DOHH2 (cell line): ENCODE data around the gene EIF5A.

Source experiments
- H3F3A ChIP-seq: fragments of 200-600 bp; sonication (generic), shearing (Covaris generic); 2 replicates; pipeline ENCODE4 v1.6.0; 2016; ENCODE audit warnings: antibody characterized with exemption, mild to moderate bottlenecking; ENCODE audit not compliant: control insufficient read depth, insufficient read depth
- H3K27ac ChIP-seq: fragments of 200-600 bp; sonication (generic); 2 replicates; pipeline ENCODE4 v1.5.1; 2014; ENCODE audit warnings: low read depth, mild to moderate bottlenecking, low read length, moderate library complexity
- H3K27me3 ChIP-seq: fragments of 200-600 bp; sonication (generic); 2 replicates; pipeline ENCODE4 v1.6.1; 2014; ENCODE audit warnings: mild to moderate bottlenecking, low read length, mixed read lengths; ENCODE audit not compliant: control insufficient read depth
- H3K36me3 ChIP-seq: fragments of 200-600 bp; sonication (generic); 2 replicates; pipeline ENCODE4 v1.6.1; 2014; ENCODE audit warnings: mild to moderate bottlenecking, low read length, moderate library complexity, mixed read lengths; ENCODE audit not compliant: control insufficient read depth
- H3K4me1 ChIP-seq: fragments of 200-600 bp; sonication (generic); 2 replicates; pipeline ENCODE4 v1.6.1; 2014; ENCODE audit warnings: mild to moderate bottlenecking, low read length, mixed read lengths; ENCODE audit not compliant: control insufficient read depth
- H3K4me2 ChIP-seq: fragments of 200-600 bp; sonication (generic); 2 replicates; pipeline ENCODE4 v1.6.0; 2014; ENCODE audit warnings: mild to moderate bottlenecking, low read length, moderate library complexity
- H3K4me3 ChIP-seq: fragments of 200-600 bp; sonication (generic); 2 replicates; pipeline ENCODE4 v1.5.1; 2014; ENCODE audit warnings: mild to moderate bottlenecking, low read length, mixed read lengths
- H3K79me2 ChIP-seq: fragments of 200-600 bp; sonication (generic); 2 replicates; pipeline ENCODE4 v1.6.1; 2014; ENCODE audit warnings: mild to moderate bottlenecking, low read length, mixed read lengths; ENCODE audit not compliant: control insufficient read depth
- H3K9me2 ChIP-seq: fragments of 200-600 bp; sonication (generic); replicated peaks from 2 replicates; pipeline ENCODE4 v1.6.1; 2014; ENCODE audit warnings: mild to moderate bottlenecking, low read length, mixed read lengths; ENCODE audit not compliant: control insufficient read depth
- H3K9me3 ChIP-seq: fragments of 200-600 bp; sonication (generic); 2 replicates; pipeline ENCODE4 v1.6.1; 2014; ENCODE audit warnings: antibody characterized with exemption, low read length, mixed read lengths; ENCODE audit not compliant: control insufficient read depth, insufficient read depth
- H4K20me1 ChIP-seq: fragments of 200-600 bp; sonication (generic); 2 replicates; pipeline ENCODE4 v1.6.0; 2014; ENCODE audit warnings: low read depth, mild to moderate bottlenecking, antibody characterized with exemption, low read length, moderate library complexity; ENCODE audit not compliant: control insufficient read depth, insufficient read depth
- EZH2phosphoT487 ChIP-seq: fragments of 200-600 bp; sonication (generic); IDR thresholded peaks from 2 replicates; pipeline ENCODE4 v1.6.1; 2017; ENCODE audit warnings: borderline replicate concordance, mild to moderate bottlenecking, antibody characterized with exemption, low read length, moderate library complexity, mixed read lengths
- TF ChIP-seq, protein P1 (sequence below): fragments of 200-600 bp; sonication (generic); IDR thresholded peaks from one replicate; pipeline ENCODE4 v1.5.1; 2014; ENCODE audit warnings: antibody characterized with exemption, mild to moderate bottlenecking, low read depth, low read length; ENCODE audit not compliant: poor library complexity, severe bottlenecking

Gene EIF5A

DNA sequence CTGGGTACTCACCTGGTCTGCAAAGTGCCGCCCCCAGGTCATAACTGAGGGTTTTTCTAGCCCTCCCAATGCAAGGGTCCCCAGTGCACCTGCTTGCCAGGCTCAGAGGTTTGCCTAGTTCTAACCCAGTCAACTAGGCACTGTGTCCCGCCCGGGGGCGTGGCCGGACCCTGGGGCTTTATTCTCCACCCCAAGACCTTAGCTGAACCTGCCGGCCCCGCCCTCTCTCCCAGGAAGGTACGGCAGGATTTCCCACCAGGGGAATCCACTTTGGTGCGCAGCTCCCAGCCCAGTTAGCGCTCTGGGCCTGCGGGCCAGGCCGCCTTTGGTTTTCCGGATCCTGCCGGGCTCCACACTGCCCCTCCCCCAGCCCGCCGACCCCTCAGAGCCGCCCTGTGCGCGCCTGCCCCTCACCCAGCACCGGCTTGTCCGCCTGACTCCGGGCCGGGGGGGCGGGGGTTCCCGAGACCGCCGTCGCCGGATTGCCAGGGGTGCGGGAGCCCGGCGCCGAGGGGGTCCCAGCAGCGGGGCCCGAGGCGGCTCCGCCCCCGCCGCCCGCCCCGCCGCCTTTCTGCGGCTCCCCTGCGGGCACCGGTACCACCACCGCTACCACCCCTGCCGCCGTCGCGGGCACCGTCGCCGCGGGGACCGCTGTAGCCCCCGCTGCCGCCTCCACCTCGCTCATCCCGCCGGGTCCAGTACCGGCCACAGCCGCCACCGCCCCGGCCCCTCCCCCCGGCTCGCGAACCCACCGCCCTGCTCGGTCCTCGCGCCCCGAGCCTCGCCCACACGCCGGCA, 13.4 kb upstream of the EIF5A start:
- peaks cover 23% of the 10 kb centered on the region for H3K4me1 ChIP-seq
- H3K27ac ChIP-seq: no peak overlapping the region
- no peaks in the 10 kb centered on the region for H3K79me2 ChIP-seq
- H3K4me2 ChIP-seq: no peak overlapping the region
- peaks cover 47% of the 10 kb centered on the region for H3K27me3 ChIP-seq
- H3K9me2 ChIP-seq: no peaks in the 10 kb centered on the region
- H4K20me1 ChIP-seq: no peaks in the 10 kb centered on the region
- no peak for TF ChIP-seq EZH2phosphoT487
- TF ChIP-seq, protein P1, sequence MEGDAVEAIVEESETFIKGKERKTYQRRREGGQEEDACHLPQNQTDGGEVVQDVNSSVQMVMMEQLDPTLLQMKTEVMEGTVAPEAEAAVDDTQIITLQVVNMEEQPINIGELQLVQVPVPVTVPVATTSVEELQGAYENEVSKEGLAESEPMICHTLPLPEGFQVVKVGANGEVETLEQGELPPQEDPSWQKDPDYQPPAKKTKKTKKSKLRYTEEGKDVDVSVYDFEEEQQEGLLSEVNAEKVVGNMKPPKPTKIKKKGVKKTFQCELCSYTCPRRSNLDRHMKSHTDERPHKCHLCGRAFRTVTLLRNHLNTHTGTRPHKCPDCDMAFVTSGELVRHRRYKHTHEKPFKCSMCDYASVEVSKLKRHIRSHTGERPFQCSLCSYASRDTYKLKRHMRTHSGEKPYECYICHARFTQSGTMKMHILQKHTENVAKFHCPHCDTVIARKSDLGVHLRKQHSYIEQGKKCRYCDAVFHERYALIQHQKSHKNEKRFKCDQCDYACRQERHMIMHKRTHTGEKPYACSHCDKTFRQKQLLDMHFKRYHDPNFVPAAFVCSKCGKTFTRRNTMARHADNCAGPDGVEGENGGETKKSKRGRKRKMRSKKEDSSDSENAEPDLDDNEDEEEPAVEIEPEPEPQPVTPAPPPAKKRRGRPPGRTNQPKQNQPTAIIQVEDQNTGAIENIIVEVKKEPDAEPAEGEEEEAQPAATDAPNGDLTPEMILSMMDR: no peak
- H3F3A ChIP-seq: 0 out of 2 replicates have a peak, but pooled peaks cover 2% of the 10 kb centered on the region
- H3K9me3 ChIP-seq: no peaks in the 10 kb centered on the region
- H3K36me3 ChIP-seq: no peaks in the 10 kb centered on the region
- no peak overlapping the region for H3K4me3 ChIP-seq

- Histone ChIP-seq H3K27ac (no peak within 1 kb of the TSS), H3K4me3 (peak within 1 kb of the TSS; percentile 69), H3K27me3 (peaks cover 40% of the 10 kb centered on the region)
Measured at GRCh38 chr17:7294614-7295153, 12.7 kb upstream of the EIF5A start, which contains the start of gene YBX2. Gene YBX2, minus strand, starts transcription at chr17:7294639. Its CDS starts 139 bp downstream, at chr17:7294500.

DNA sequence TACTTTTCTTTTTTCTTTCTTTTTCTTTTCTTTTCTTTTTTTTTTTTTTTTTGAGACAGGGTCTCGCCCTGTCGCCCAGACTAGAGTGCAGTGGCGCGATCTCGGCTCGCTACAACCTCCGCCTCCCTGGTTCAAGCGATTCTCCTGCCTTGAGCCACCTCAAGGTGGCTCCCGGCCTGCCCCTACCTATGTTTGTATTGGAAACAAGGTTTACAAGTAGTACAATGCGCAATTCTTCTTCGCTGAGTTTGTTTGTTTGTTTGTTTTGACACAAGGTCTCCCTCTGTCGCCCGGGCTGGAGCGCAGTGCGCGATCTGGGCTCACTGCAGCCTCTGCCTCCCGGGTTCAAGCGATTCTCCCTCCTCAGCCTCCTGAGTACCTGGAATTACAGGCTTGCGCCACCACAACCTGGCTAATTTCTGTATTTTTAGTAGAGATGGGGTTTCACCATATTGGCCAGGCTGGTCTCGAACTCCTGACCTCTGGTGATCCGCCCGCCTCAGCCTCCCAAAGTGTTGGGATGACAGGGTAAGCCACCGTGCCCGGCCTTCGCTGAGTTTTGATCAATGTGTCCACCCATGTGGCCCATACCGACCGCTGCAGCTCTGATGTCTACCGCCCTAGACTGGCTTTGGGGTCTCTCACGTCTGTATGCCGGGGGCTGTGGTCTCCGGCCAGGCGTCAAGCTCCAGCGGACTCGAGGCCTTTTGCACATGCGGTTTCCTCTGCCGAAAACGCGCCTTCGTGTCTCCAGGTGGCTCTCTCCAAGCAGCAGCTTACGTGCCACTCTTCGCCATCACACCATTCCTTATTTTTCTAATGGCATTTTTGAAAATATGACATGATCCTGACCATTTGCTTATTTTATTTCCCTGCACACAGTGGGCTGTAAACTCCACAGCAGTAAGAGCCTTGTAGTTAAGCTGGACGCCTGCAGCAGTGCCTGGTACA, 11.9 kb upstream of the EIF5A start:
- Histone ChIP-seq H3K4me2 (peak overlapping the region; percentile 89), H4K20me1 (no peaks in the 10 kb centered on the region), H3K4me3 (peak overlapping the region; percentile 69), H3K4me1 (peaks cover 23% of the 10 kb centered on the region), H3K36me3 (no peaks in the 10 kb centered on the region), H3K9me3 (no peaks in the 10 kb centered on the region), H3K27me3 (peaks cover 36% of the 10 kb centered on the region), H3K9me2 (no peaks in the 10 kb centered on the region), H3F3A (0 out of 2 replicates have a peak, but pooled peaks cover 2% of the 10 kb centered on the region), H3K27ac (no peak overlapping the region), H3K79me2 (no peaks in the 10 kb centered on the region)
- TF ChIP-seq, protein P1: no peak
- no peak for TF ChIP-seq EZH2phosphoT487

More at GRCh38 chr17:7294614-7295153, 12.7 kb upstream of the EIF5A start, which contains the start of gene YBX2:
- H4K20me1 ChIP-seq: no peaks in the 10 kb centered on the region
- H3F3A ChIP-seq: 0 out of 2 replicates have a peak, but pooled peaks cover 2% of the 10 kb centered on the region
- H3K79me2 ChIP-seq: no peaks in the 10 kb centered on the region
- no peaks in the 10 kb centered on the region for H3K36me3 ChIP-seq
- peak within 1 kb of the TSS; percentile 89 for H3K4me2 ChIP-seq
- H3K9me3 ChIP-seq: no peaks in the 10 kb centered on the region
- peaks cover 23% of the 10 kb centered on the region for H3K4me1 ChIP-seq
- TF ChIP-seq, protein P1: no peak
- no peak for TF ChIP-seq EZH2phosphoT487
- H3K9me2 ChIP-seq: no peaks in the 10 kb centered on the region
